ENCODE results near the gene PYCARD.
"Not testable (repeated sequence)": the region's sequence is repeated elsewhere in the genome, so short reads cannot be mapped to it uniquely, and the experiment has no call there.

Gene PYCARD

GRCh38 chr16:31214708-31215286 lies 12.2 kb upstream of the PYCARD start:
- no peak for DNase-seq

- no peak for DNase-seq
Observed at GRCh38 chr16:31213877-31214707, 11.5 kb upstream of the PYCARD start, which contains the start of gene TRIM72. TRIM72 (plus strand) TSS chr16:31214119; CDS start chr16:31214739, 620 bp downstream.

GRCh38 chr16:31213342-31213741 lies 10.8 kb upstream of the PYCARD start:
- DNase-seq, result no peak

- DNase-seq, result no peak
Observed at GRCh38 chr16:31206776-31207175, 4.2 kb upstream of the PYCARD start.

GRCh38 chr16:31204871-31205666 lies 2.5 kb upstream of the PYCARD start:
- DNase-seq, result no peak

- no peak for DNase-seq
Observed at GRCh38 chr16:31201582-31202413, 762 bp downstream of the PYCARD start.

GRCh38 chr16:31200821-31201568 lies 1.6 kb downstream of the PYCARD start:
- no peak for DNase-seq

GRCh38 chr16:31200111-31200510 lies 2.4 kb downstream of the PYCARD start:
- not testable (repeated sequence) for DNase-seq

- DNase-seq, result no peak
Observed at GRCh38 chr16:31199430-31200041, 3.0 kb downstream of the PYCARD start.

GRCh38 chr16:31198207-31198882 lies 4.2 kb downstream of the PYCARD start:
- no peak for DNase-seq

GRCh38 chr16:31196324-31197088 lies 6.1 kb downstream of the PYCARD start:
- no peak for DNase-seq

- not testable (repeated sequence) for DNase-seq
Observed at GRCh38 chr16:31195861-31196260, 6.7 kb downstream of the PYCARD start.

GRCh38 chr16:31194898-31195297 lies 7.7 kb downstream of the PYCARD start:
- DNase-seq, result no peak

GRCh38 chr16:31193874-31194273 lies 8.7 kb downstream of the PYCARD start:
- DNase-seq, result no peak

GRCh38 chr16:31192856-31193642 lies 9.5 kb downstream of the PYCARD start:
- DNase-seq, result no peak

- DNase-seq, result no peak
Observed at GRCh38 chr16:31191697-31192428, 10.7 kb downstream of the PYCARD start.

- no peak for DNase-seq
Observed at GRCh38 chr16:31190818-31191444, 11.6 kb downstream of the PYCARD start.

GRCh38 chr16:31190061-31190460 lies 12.5 kb downstream of the PYCARD start:
- DNase-seq, result no peak

All from NCI-H2171 treated with DMSO at 0.1 percent for 48 hours (cell line).